Epithelial cell of proximal tubule (primary cell): ENCODE data around the gene GALK2. TPM values are rescaled to one million over a fixed set of nuclear protein-coding genes. Genes with fewer than 3 reads are reported as not detected.

Source experiments
- DNase-seq: peaks from one replicate; pipeline ENCODE4 v3.0.0-alpha.2; 2011; ENCODE audit warnings: low read depth
- H3K4me3 ChIP-seq: 2 replicates; pipeline ENCODE4 v1.5.1; 2011; ENCODE audit warnings: low read depth, mild to moderate bottlenecking, low read length
- CTCF ChIP-seq: conservative IDR thresholded peaks from 2 replicates; pipeline ENCODE4 v1.5.1; 2012; ENCODE audit warnings: low read depth, mild to moderate bottlenecking, low read length
- total RNA-seq: library from RNA; depleted of rRNA; stranded (reverse); fragments of >200 nt; gene quantifications from 2 replicates; pipeline ENCODE4 v1.2.3, GENCODE V29; 2015

The GALK2 gene
- total RNA-seq, 1 donor from 2014 or later = 37.6 TPM

- DNase-seq = no peak
- TF ChIP-seq CTCF = no peak
- H3K4me3 ChIP-seq = no peak overlapping the region
These were observed 35.2 kb upstream of the GALK2 start for GRCh38 chr15:49134683-49135341.

- no peak for TF ChIP-seq CTCF
- no peak overlapping the region for H3K4me3 ChIP-seq
- no peak for DNase-seq
These were observed 34.6 kb upstream of the GALK2 start for GRCh38 chr15:49135342-49135857.

DNA sequence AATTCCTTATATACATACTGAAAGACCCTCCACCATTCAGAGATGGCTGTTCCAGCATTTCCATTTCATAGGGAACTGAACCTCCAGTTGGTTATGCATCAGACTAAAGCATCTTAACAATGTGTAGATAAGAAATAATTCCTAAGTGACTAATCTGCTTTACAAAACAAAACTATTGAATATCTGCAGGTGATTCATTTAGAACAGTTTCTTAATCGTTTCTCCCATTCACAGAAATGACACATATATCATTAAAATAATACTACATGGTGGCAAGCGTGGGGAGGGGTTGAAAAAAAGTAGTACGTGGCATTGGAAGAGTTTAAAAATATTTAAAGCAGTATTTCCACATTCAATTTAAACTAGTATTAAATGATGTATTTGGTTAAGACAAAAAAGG is 34.1 kb upstream of the GALK2 start:
- no peak for DNase-seq
- no peak for TF ChIP-seq CTCF

GRCh38 chr15:49137861-49138260 is 32.2 kb upstream of the GALK2 start:
- TF ChIP-seq CTCF = no peak
- no peak for DNase-seq

More for the DNA sequence above, 34.1 kb upstream of the GALK2 start:
- H3K4me3 ChIP-seq = no peak overlapping the region

DNA sequence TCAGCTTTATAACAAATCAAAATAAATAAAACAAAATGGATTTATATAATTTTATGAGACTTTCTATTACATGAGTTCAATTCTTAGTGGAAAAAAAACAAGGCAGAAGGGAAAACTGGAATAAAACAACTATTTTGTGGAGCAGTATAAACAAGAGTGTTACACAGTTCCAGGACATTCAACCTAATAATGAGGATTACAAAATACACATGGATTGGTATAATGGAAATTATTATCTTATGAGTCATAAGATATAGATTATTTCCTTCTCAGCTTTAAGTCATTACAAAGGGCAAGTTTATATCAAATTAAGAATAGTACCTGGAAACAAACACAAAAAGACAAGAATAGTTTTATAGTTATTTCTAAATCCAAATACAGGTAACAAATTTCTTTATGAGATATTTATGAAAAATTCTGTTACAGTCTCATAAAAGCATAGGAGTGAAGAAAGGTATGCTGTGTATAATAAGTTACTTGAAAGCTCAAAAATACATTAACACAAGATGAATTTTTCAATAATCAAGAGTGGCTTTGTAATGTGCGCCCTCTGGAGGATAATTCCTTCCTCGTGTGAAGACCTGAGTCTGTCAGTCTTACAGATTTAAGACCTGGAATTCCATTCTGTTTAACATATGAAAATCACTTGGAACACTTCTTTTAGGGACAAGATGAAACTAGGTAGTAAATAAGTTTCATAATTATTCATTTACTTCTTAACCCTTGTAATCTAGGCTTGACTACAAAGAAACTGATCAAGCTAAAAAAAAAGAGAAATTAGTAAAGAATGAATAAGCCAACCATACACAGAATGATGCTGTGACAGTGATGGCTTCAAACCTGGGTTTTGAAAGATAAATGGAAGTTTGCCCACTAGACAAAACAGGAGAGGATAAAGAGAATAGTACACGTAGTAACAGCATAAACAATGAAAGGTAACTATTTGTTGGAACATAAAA is 24.1 kb upstream of the GALK2 start:
- no peak for DNase-seq
- no peak overlapping the region for H3K4me3 ChIP-seq
- TF ChIP-seq CTCF = peak; percentile 80

More at GRCh38 chr15:49137861-49138260, 32.2 kb upstream of the GALK2 start:
- no peak overlapping the region for H3K4me3 ChIP-seq

DNA sequence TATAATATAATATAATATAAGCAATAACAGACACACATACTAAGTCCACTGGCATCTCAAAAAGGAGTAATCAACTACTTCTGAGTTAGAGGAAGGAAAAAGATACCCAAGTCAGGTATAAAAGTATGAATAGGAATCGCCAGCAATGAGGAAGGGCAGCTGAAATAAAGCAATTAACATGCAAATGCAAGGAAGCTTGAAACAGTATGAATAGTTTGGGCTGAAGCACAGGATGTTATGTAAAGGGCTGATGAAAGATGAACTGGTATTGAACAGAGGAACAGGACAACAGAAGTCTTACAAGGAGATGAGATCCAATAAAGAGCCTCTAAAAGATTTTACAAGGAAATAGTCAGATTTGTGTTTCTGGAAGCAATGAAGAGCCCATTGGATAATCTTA is 21.7 kb upstream of the GALK2 start:
- no peak for DNase-seq
- no peak for TF ChIP-seq CTCF
- no peak overlapping the region for H3K4me3 ChIP-seq
